H7 (cell line): ENCODE measurements around the gene NCOA3. TPM values are rescaled to one million over a fixed set of nuclear protein-coding genes. Genes with fewer than 3 reads are reported as not detected.

ENCODE experiments used
- DNase-seq: peaks from one replicate; pipeline ENCODE4 v3.0.0; 2012
- H3K27me3 ChIP-seq: 2 replicates; pipeline ENCODE4 v1.6.0; 2011; ENCODE audit warnings: mild to moderate bottlenecking, low read length; ENCODE audit not compliant: control insufficient read depth, insufficient read depth
- H3K36me3 ChIP-seq: replicated peaks from 2 replicates; pipeline ENCODE4 v1.5.1; 2011; ENCODE audit warnings: low read length; ENCODE audit not compliant: control insufficient read depth, insufficient read depth
- H3K4me3 ChIP-seq: 2 replicates; pipeline ENCODE4 v1.5.1; 2011; ENCODE audit warnings: low read depth, mild to moderate bottlenecking, control low read depth, low read length, moderate library complexity; ENCODE audit not compliant: insufficient read depth
- total RNA-seq: library from RNA; depleted of rRNA; stranded (reverse); fragments of >200 nt; shearing (Covaris generic); gene quantifications from 2 replicates; pipeline ENCODE4 v1.2.3, GENCODE V29; 2014; rRNA removed

The NCOA3 gene
- total RNA-seq, 1 experiment from 2014 or later, result 10.1 TPM

- Histone ChIP-seq H3K36me3 (no peaks in the 10 kb centered on the region; the same call in 1 of the 2 replicates), H3K4me3 (no peak overlapping the region)
- no peak for DNase-seq
Measured at GRCh38 chr20:47704746-47705496, 203.2 kb downstream of the NCOA3 start.

GRCh38 chr20:47705497-47705856 is 203.8 kb downstream of the NCOA3 start:
- Histone ChIP-seq H3K27me3 (no peaks in the 10 kb centered on the region), H3K4me3 (no peak overlapping the region), H3K36me3 (no peaks in the 10 kb centered on the region; the same call in 1 of the 2 replicates)
- no peak for DNase-seq

More at GRCh38 chr20:47704746-47705496, 203.2 kb downstream of the NCOA3 start:
- no peaks in the 10 kb centered on the region for H3K27me3 ChIP-seq

GRCh38 chr20:47706345-47706744 is 204.7 kb downstream of the NCOA3 start:
- no peaks in the 10 kb centered on the region for H3K27me3 ChIP-seq

More at GRCh38 chr20:47706345-47706744, 204.7 kb downstream of the NCOA3 start:
- H3K4me3 ChIP-seq, result no peak overlapping the region
- no peak for DNase-seq
- no peaks in the 10 kb centered on the region for H3K36me3 ChIP-seq

Other genes starting within 250 kb of the NCOA3 start
- 28.1 and 36.2 TPM in 2 replicates for gene ZMYND8, start 145.2 kb upstream of the NCOA3 start, total RNA-seq